Endothelial cell of umbilical vein (primary cell): ENCODE results near the gene FOXO4. TPM values are rescaled to one million over a fixed set of nuclear protein-coding genes. Genes with fewer than 3 reads are reported as not detected.

ENCODE experiments used
- BruUV-seq: library from RNA; stranded (reverse); fragments of 400-500 nt; replicated peaks from 2 replicates; lab custom pipeline; 2021; lab: Mats Ljungman, UMichigan
- CTCF ChIA-PET: fragments of 300-600, 350-600 bp; sonication (Branson Sonifier 250); formaldehyde crosslinking; loops from one replicate; lab custom pipeline; 2021; ENCODE audit warnings: antibody characterized with exemption, inconsistent platforms; lab: Charles Lee
- POLR2A ChIA-PET: fragments of 300-600, 350-600 bp; sonication (Branson Sonifier 250); formaldehyde crosslinking; loops from one replicate; lab custom pipeline; 2021; ENCODE audit warnings: antibody characterized with exemption, inconsistent platforms; lab: Charles Lee
- DNase-seq: peaks from one replicate; pipeline ENCODE4 v3.0.0-alpha.2; 2011; ENCODE audit warnings: low read depth, low spot score
- FAIRE-seq: peaks from 2 replicates; lab custom pipeline; 2011; peaks lifted over from hg19 to GRCh38; lab: Jason Lieb, UNC
- H2AFZ ChIP-seq: 2 replicates; pipeline ENCODE4 v1.6.0; 2012; ENCODE audit warnings: low read depth, low read length, control low read depth, inconsistent platforms
- H3K27ac ChIP-seq: 2 replicates; pipeline ENCODE4 v1.5.1; 2011; ENCODE audit warnings: low read depth, mild to moderate bottlenecking, control low read depth, low read length, moderate library complexity; ENCODE audit not compliant: insufficient read depth
- H3K27me3 ChIP-seq, 2 experiments: 2 replicates each; pipeline versions ENCODE4 v1.6.0 to v1.6.1; 2011; ENCODE audit warnings: low read length in 2 of 2, mixed read lengths in 1 of 2; ENCODE audit not compliant: control insufficient read depth in 2 of 2, insufficient read depth in 2 of 2
- H3K36me3 ChIP-seq, 2 experiments: 2 replicates in 1 of 2; 3 replicates in 1 of 2; pipeline ENCODE4 v1.5.1; 2011; ENCODE audit warnings: low read length in 2 of 2, mild to moderate bottlenecking in 1 of 2, moderate library complexity in 1 of 2; ENCODE audit not compliant: control insufficient read depth in 2 of 2, insufficient read depth in 2 of 2; ENCODE audit errors: extremely low read depth in 1 of 2
- H3K4me1 ChIP-seq: 3 replicates; pipeline ENCODE4 v1.5.1; 2011; ENCODE audit warnings: mild to moderate bottlenecking, low read length; ENCODE audit not compliant: control insufficient read depth, insufficient read depth; ENCODE audit errors: extremely low read depth
- H3K4me2 ChIP-seq: 2 replicates; pipeline ENCODE4 v1.6.1; 2011; ENCODE audit warnings: low read length, control low read depth, mixed read lengths; ENCODE audit not compliant: insufficient read depth
- H3K4me3 ChIP-seq, 3 experiments: fragments of 200-600 bp in 1 of 3; sonication (generic), shearing (Covaris generic) in 1 of 3; replicated peaks in 1 of 3; 2 replicates each; pipeline ENCODE4 v1.5.1; 2011 to 2016; ENCODE audit warnings: control low read depth in 3 of 3, low read length in 3 of 3, mild to moderate bottlenecking in 2 of 3, inconsistent platforms in 1 of 3, low read depth in 1 of 3, moderate library complexity in 1 of 3; ENCODE audit not compliant: insufficient read depth in 1 of 3
- H3K79me2 ChIP-seq: 2 replicates; pipeline ENCODE4 v1.6.0; 2012; ENCODE audit warnings: low read length, inconsistent platforms; ENCODE audit not compliant: control insufficient read depth, insufficient read depth
- H3K9ac ChIP-seq: replicated peaks from 2 replicates; pipeline ENCODE3; 2011; ENCODE audit warnings: low read length, control low read depth; ENCODE audit not compliant: insufficient read depth; ENCODE audit errors: extremely low read depth
- H3K9me1 ChIP-seq: replicated peaks from 3 replicates; pipeline ENCODE4 v1.6.0; 2011; ENCODE audit warnings: mild to moderate bottlenecking, low read length; ENCODE audit not compliant: control insufficient read depth, insufficient read depth; ENCODE audit errors: extremely low read depth
- H3K9me3 ChIP-seq: replicated peaks from 2 replicates; pipeline ENCODE4 v1.5.1; 2012; ENCODE audit warnings: low read length, inconsistent platforms; ENCODE audit not compliant: control insufficient read depth, insufficient read depth
- H4K20me1 ChIP-seq: replicated peaks from 2 replicates; pipeline ENCODE3; 2011; ENCODE audit warnings: mild to moderate bottlenecking, low read length; ENCODE audit not compliant: control insufficient read depth, insufficient read depth; ENCODE audit errors: extremely low read depth
- CTCF ChIP-seq, 2 donors: IDR thresholded peaks; 1 replicate in 1 of 2; 2 replicates in 1 of 2; pipeline ENCODE4 v1.5.1; 2011; ENCODE audit warnings: low read length in 2 of 2, mild to moderate bottlenecking in 2 of 2, moderate library complexity in 2 of 2, control low read depth in 1 of 2, inconsistent platforms in 1 of 2, low read depth in 1 of 2; ENCODE audit not compliant: insufficient read depth in 1 of 2; ENCODE audit errors: extremely low read depth in 1 of 2
- EZH2 ChIP-seq: IDR thresholded peaks from 2 replicates; pipeline ENCODE4 v1.6.1; 2012; ENCODE audit warnings: borderline replicate concordance, low read depth, mild to moderate bottlenecking, moderate library complexity, low read length, inconsistent platforms; ENCODE audit not compliant: severe bottlenecking
- FOS ChIP-seq: IDR thresholded peaks from 2 replicates; pipeline ENCODE4 v1.6.1; 2011; ENCODE audit warnings: mild to moderate bottlenecking, low read length, moderate library complexity, borderline replicate concordance; ENCODE audit not compliant: insufficient read depth
- GATA2 ChIP-seq: IDR thresholded peaks from 2 replicates; pipeline ENCODE4 v1.7.0; 2011; ENCODE audit warnings: low read depth, mild to moderate bottlenecking, moderate library complexity, mixed read lengths, low read length; ENCODE audit not compliant: insufficient read length, insufficient read depth
- JUN ChIP-seq: IDR thresholded peaks from 2 replicates; pipeline ENCODE4 v1.6.1; 2011; ENCODE audit warnings: borderline replicate concordance, low read depth; ENCODE audit not compliant: insufficient read length, insufficient read depth
- MAX ChIP-seq: IDR thresholded peaks from 2 replicates; pipeline ENCODE4 v1.6.1; 2011; ENCODE audit not compliant: insufficient read depth, insufficient read length
- MYC ChIP-seq: IDR thresholded peaks from one replicate; pipeline ENCODE4 v1.6.1; 2011; ENCODE audit warnings: mild to moderate bottlenecking, low read depth, low read length
- POLR2A ChIP-seq: IDR thresholded peaks from 2 replicates; pipeline ENCODE4 v1.6.1; 2012; ENCODE audit warnings: low read depth, mild to moderate bottlenecking, control low read depth, low read length
- POLR2AphosphoS5 ChIP-seq: IDR thresholded peaks from 2 replicates; pipeline ENCODE4 v1.6.1; 2012; ENCODE audit warnings: low read depth, mild to moderate bottlenecking, control low read depth, low read length, moderate library complexity; ENCODE audit not compliant: insufficient read depth
- dilution Hi-C: fragments of 300-500 bp; cut with MboI; formaldehyde crosslinking; loops from one replicate; pipeline ENCODE4 v1.15.0; 2019; ENCODE audit warnings: low sequenced_read_pairs; ENCODE audit not compliant: extremely low pct_ligation_motif_present
- intact Hi-C: fragments of 100-400 bp; cut with micrococcal nuclease; formaldehyde crosslinking; loops from one replicate; pipeline ENCODE4 v1.10.0; 2022
- polyA plus RNA-seq, 4 experiments: library from polyadenylated mRNA; depleted of rRNA in 3 of 4; stranded (reverse) in 3 of 4; unstranded in 1 of 4; fragments of >200 nt; gene quantifications; 2 replicates each; pipeline versions ENCODE4 v1.2.1 to v1.2.3, GENCODE V29; 2011 to 2012; ENCODE audit warnings: missing spikeins in 1 of 4
- total RNA-seq: library from RNA; stranded (reverse); gene quantifications from 2 replicates; pipeline ENCODE4 v1.2.3, GENCODE V29; 2021

Gene FOXO4
- total and polyA plus RNA-seq, 2 donors (not counting 3 experiments of a cell fraction or from before 2014, with no cell fraction given): 4.7 to 11.0 TPM

GRCh38 chrX:71096760-71097032 lies 1.0 kb downstream of the FOXO4 start:
- Histone ChIP-seq H3K9me3 (no peaks in the 10 kb centered on the region), H3K4me1 (peaks cover 6% of the 10 kb centered on the region), H3K27me3 (peaks cover 0 to 1% of the 10 kb centered on the region in 2 experiments), H4K20me1 (no peaks in the 10 kb centered on the region), H2AFZ (peak overlapping the region; percentile 90), H3K36me3 (no peaks in the 10 kb centered on the region), H3K9ac (no peak overlapping the region), H3K27ac (no peak overlapping the region), H3K4me3 (peak overlapping the region; percentile 28 to 67 (median 45)), H3K9me1 (no peaks in the 10 kb centered on the region), H3K79me2 (no peaks in the 10 kb centered on the region), H3K4me2 (peak overlapping the region; percentile 82)
- no TSS peak for BruUV-seq
- intact Hi-C loops: loop anchor here (1.0 kb wide), 1 partner anchor 28 kb away; the partner anchor contains the start of gene SNX12
- dilution Hi-C loops: no loop called here
- TF ChIP-seq CTCF (IDR thresholded peaks at IDR 0.05; ENCODE audit: extremely low read depth in 1 of 2, insufficient read depth in 1 of 2, low read depth in 1 of 2, low read length in 2 of 2) (no peak), FOS (no peak), MAX (no peak), POLR2A (no peak), JUN (no peak), EZH2 (no peak), POLR2AphosphoS5 (no peak), GATA2 (no peak), MYC (no peak)
- POLR2A ChIA-PET: no interaction called here
- FAIRE-seq (peak; percentile 52), DNase-seq (no peak)
- CTCF ChIA-PET: no interaction called here
